ENCODE measurements around the gene COL11A1. TPM values are rescaled to one million over a fixed set of nuclear protein-coding genes. Genes with fewer than 3 reads are reported as not detected.

The COL11A1 gene
- total RNA-seq, 1 donor from 2014 or later, result 810 TPM

- Mint-ChIP-seq H3K9me3 (ENCODE audit: unreplicated experiment) (no peaks in the 10 kb centered on the region), H3K36me3 (ENCODE audit: low read depth, unreplicated experiment) (peaks cover 11% of the 10 kb centered on the region), H3K4me3 (ENCODE audit: unreplicated experiment) (no peak overlapping the region), H3K27me3 (ENCODE audit: low read depth, unreplicated experiment) (no peaks in the 10 kb centered on the region), H3K27ac (ENCODE audit: unreplicated experiment) (no peak overlapping the region), H3K4me1 (ENCODE audit: low read depth, unreplicated experiment) (peaks cover 38% of the 10 kb centered on the region)
- no peak overlapping the region for H3K9ac ChIP-seq (ENCODE audit: low read length)
- no peak for TF ChIP-seq CTCF (IDR thresholded peaks at IDR 0.05; ENCODE audit: insufficient read depth, low read depth, low read length)
- no peak for TF ChIP-seq EZH2 (IDR thresholded peaks at IDR 0.05; ENCODE audit: insufficient read depth, low read length)
- H3K4me3 ChIP-seq (ENCODE audit: insufficient read depth, low read depth, low read length), result no peak overlapping the region
- DNase-seq (ENCODE audit: low read depth) (no peak), FAIRE-seq (no peak)
- no peaks in the 10 kb centered on the region for H3K4me1 ChIP-seq (ENCODE audit: insufficient read depth, low read length)
- H3K36me3 ChIP-seq (ENCODE audit: insufficient read depth, low read length), result no peaks in the 10 kb centered on the region
- H3K79me2 ChIP-seq (ENCODE audit: insufficient read depth, low read length), result no peaks in the 10 kb centered on the region
- no peak overlapping the region for H3K4me2 ChIP-seq (ENCODE audit: low read length)
- H3K27me3 ChIP-seq (ENCODE audit: insufficient read depth, low read length), result no peaks in the 10 kb centered on the region
- H3K9me3 ChIP-seq (ENCODE audit: insufficient read depth, low read depth, low read length), result no peaks in the 10 kb centered on the region
- peaks cover 8% of the 10 kb centered on the region for H4K20me1 ChIP-seq (ENCODE audit: insufficient read depth, low read length)
- no peak overlapping the region for H3K27ac ChIP-seq (ENCODE audit: low read depth, low read length)
- no peak overlapping the region for H2AFZ ChIP-seq (ENCODE audit: low read depth, low read length)
Observed at GRCh38 chr1:103087256-103087655, 21.1 kb downstream of the COL11A1 start.

- H3K4me2 ChIP-seq (ENCODE audit: low read length), result no peak overlapping the region
- H3K9me3 ChIP-seq (ENCODE audit: insufficient read depth, low read depth, low read length), result no peaks in the 10 kb centered on the region
- peak; percentile 6 for DNase-seq (ENCODE audit: low read depth)
- Mint-ChIP-seq H3K4me3 (ENCODE audit: unreplicated experiment) (peak overlapping the region; percentile 2), H3K27ac (ENCODE audit: unreplicated experiment) (no peak overlapping the region), H3K27me3 (ENCODE audit: low read depth, unreplicated experiment) (no peaks in the 10 kb centered on the region), H3K4me1 (ENCODE audit: low read depth, unreplicated experiment) (peaks cover 39% of the 10 kb centered on the region), H3K9me3 (ENCODE audit: unreplicated experiment) (no peaks in the 10 kb centered on the region), H3K36me3 (ENCODE audit: low read depth, unreplicated experiment) (peaks cover 9% of the 10 kb centered on the region)
- no peaks in the 10 kb centered on the region for H3K4me1 ChIP-seq (ENCODE audit: insufficient read depth, low read length)
- no peak overlapping the region for H3K9ac ChIP-seq (ENCODE audit: low read length)
- H2AFZ ChIP-seq (ENCODE audit: low read depth, low read length), result no peak overlapping the region
- no peak overlapping the region for H3K27ac ChIP-seq (ENCODE audit: low read depth, low read length)
- H3K79me2 ChIP-seq (ENCODE audit: insufficient read depth, low read length), result no peaks in the 10 kb centered on the region
- H4K20me1 ChIP-seq (ENCODE audit: insufficient read depth, low read length), result peaks cover 4% of the 10 kb centered on the region
- FAIRE-seq, result no peak
- TF ChIP-seq EZH2 (IDR thresholded peaks at IDR 0.05; ENCODE audit: insufficient read depth, low read length) (no peak), CTCF (IDR thresholded peaks at IDR 0.05; ENCODE audit: insufficient read depth, low read depth, low read length) (no peak)
- H3K27me3 ChIP-seq (ENCODE audit: insufficient read depth, low read length), result no peaks in the 10 kb centered on the region
- no peak overlapping the region for H3K4me3 ChIP-seq (ENCODE audit: insufficient read depth, low read depth, low read length)
- H3K36me3 ChIP-seq (ENCODE audit: insufficient read depth, low read length), result no peaks in the 10 kb centered on the region
Observed at GRCh38 chr1:103084181-103084580, 24.1 kb downstream of the COL11A1 start.

GRCh38 chr1:103075316-103076000 is 32.9 kb downstream of the COL11A1 start:
- FAIRE-seq, result no peak
- TF ChIP-seq EZH2 (IDR thresholded peaks at IDR 0.05; ENCODE audit: insufficient read depth, low read length) (no peak), CTCF (IDR thresholded peaks at IDR 0.05; ENCODE audit: insufficient read depth, low read depth, low read length) (no peak)

More at GRCh38 chr1:103075316-103076000, 32.9 kb downstream of the COL11A1 start:
- peaks cover 17% of the 10 kb centered on the region for H3K36me3 Mint-ChIP-seq (ENCODE audit: low read depth, unreplicated experiment)
- Histone ChIP-seq H3K4me2 (ENCODE audit: low read length) (no peak overlapping the region), H4K20me1 (ENCODE audit: insufficient read depth, low read length) (no peaks in the 10 kb centered on the region), H3K36me3 (ENCODE audit: insufficient read depth, low read length) (peaks cover 4% of the 10 kb centered on the region), H3K4me3 (ENCODE audit: insufficient read depth, low read depth, low read length) (no peak overlapping the region), H2AFZ (ENCODE audit: low read depth, low read length) (no peak overlapping the region), H3K27ac (ENCODE audit: low read depth, low read length) (no peak overlapping the region), H3K9ac (ENCODE audit: low read length) (no peak overlapping the region), H3K79me2 (ENCODE audit: insufficient read depth, low read length) (no peaks in the 10 kb centered on the region), H3K9me3 (ENCODE audit: insufficient read depth, low read depth, low read length) (no peaks in the 10 kb centered on the region), H3K4me1 (ENCODE audit: insufficient read depth, low read length) (no peaks in the 10 kb centered on the region), H3K27me3 (ENCODE audit: insufficient read depth, low read length) (no peaks in the 10 kb centered on the region)
- DNase-seq (ENCODE audit: low read depth), result no peak
- H3K4me1 Mint-ChIP-seq (ENCODE audit: low read depth, unreplicated experiment), result peaks cover 34% of the 10 kb centered on the region
- no peaks in the 10 kb centered on the region for H3K9me3 Mint-ChIP-seq (ENCODE audit: unreplicated experiment)
- no peaks in the 10 kb centered on the region for H3K27me3 Mint-ChIP-seq (ENCODE audit: low read depth, unreplicated experiment)
- H3K27ac Mint-ChIP-seq (ENCODE audit: unreplicated experiment), result no peak overlapping the region
- H3K4me3 Mint-ChIP-seq (ENCODE audit: unreplicated experiment), result no peak overlapping the region

Measured in astrocyte (in vitro differentiated cells and primary cell).